CD4-positive, alpha-beta T cell (primary cell): Measurements from ENCODE around the gene RCOR2. TPM values are rescaled to one million over a fixed set of nuclear protein-coding genes. Genes with fewer than 3 reads are reported as not detected.

ENCODE experiments used
- ATAC-seq: fragments of 200-7000 bp; cut with Tn5 transposase; one replicate; pipeline ENCODE4 v1.10.0; 2022; ENCODE audit warnings: mild to moderate bottlenecking; ENCODE audit not compliant: poor library complexity
- CTCF ChIA-PET: fragments of 350-600 bp; sonication (Branson Sonifier 250); formaldehyde crosslinking; loops from one replicate; lab custom pipeline; 2021; ENCODE audit warnings: antibody characterized with exemption, inconsistent platforms; lab: Charles Lee
- POLR2A ChIA-PET: fragments of 350-600 bp; sonication (Branson Sonifier 250); formaldehyde crosslinking; loops from one replicate; lab custom pipeline; 2021; ENCODE audit warnings: antibody characterized with exemption, inconsistent platforms; lab: Charles Lee
- DNase-seq, 14 experiments: peaks; one replicate each; pipeline ENCODE4 v3.0.0-alpha.2; 2013 to 2020; ENCODE audit warnings: mixed read lengths in 2 of 14
- H3K27ac ChIP-seq, 2 donors: one replicate each; pipeline versions ENCODE4 v1.5.1 to v1.7.0; 2013; ENCODE audit warnings: low read length in 2 of 2, low read depth in 1 of 2, mild to moderate bottlenecking in 1 of 2
- H3K27me3 ChIP-seq, 2 experiments: 1 replicate in 1 of 2; 2 replicates in 1 of 2; pipeline versions ENCODE4 v1.6.1 to v1.7.0; 2013; ENCODE audit warnings: low read length in 2 of 2, control low read depth in 1 of 2, mild to moderate bottlenecking in 1 of 2, moderate library complexity in 1 of 2; ENCODE audit not compliant: insufficient read depth in 2 of 2, control insufficient read depth in 1 of 2
- H3K36me3 ChIP-seq: one replicate; pipeline ENCODE4 v1.6.1; 2013; ENCODE audit warnings: low read length, control low read depth; ENCODE audit not compliant: insufficient read depth
- H3K4me1 ChIP-seq: one replicate; pipeline ENCODE4 v1.6.1; 2013; ENCODE audit warnings: low read length, control low read depth; ENCODE audit not compliant: insufficient read depth
- H3K4me3 ChIP-seq: one replicate; pipeline ENCODE4 v1.5.1; 2013; ENCODE audit warnings: mild to moderate bottlenecking, low read length, moderate library complexity
- H3K9me3 ChIP-seq, 2 experiments: 1 replicate in 1 of 2; 2 replicates in 1 of 2; pipeline versions ENCODE4 v1.6.1 to v1.7.0; 2013; ENCODE audit warnings: low read length in 2 of 2, mild to moderate bottlenecking in 2 of 2, control low read depth in 1 of 2, moderate library complexity in 1 of 2; ENCODE audit not compliant: control insufficient read depth in 1 of 2, insufficient read depth in 1 of 2
- H3K27ac Mint-ChIP-seq: one replicate; pipeline ENCODE4 v1.8.0; 2020; ENCODE audit warnings: mixed read lengths
- H3K27me3 Mint-ChIP-seq: one replicate; pipeline ENCODE4 v1.8.0; 2021; ENCODE audit warnings: mixed read lengths
- H3K36me3 Mint-ChIP-seq: one replicate; pipeline ENCODE4 v1.8.0; 2021; ENCODE audit warnings: low read depth, mixed read lengths
- H3K4me1 Mint-ChIP-seq: one replicate; pipeline ENCODE4 v1.8.0; 2021; ENCODE audit warnings: low read depth, mixed read lengths
- H3K4me3 Mint-ChIP-seq: one replicate; pipeline ENCODE4 v1.8.0; 2020; ENCODE audit warnings: mild to moderate bottlenecking, mixed read lengths
- H3K9me3 Mint-ChIP-seq: one replicate; pipeline ENCODE4 v1.8.0; 2020; ENCODE audit warnings: mixed read lengths
- intact Hi-C, 2 experiments: fragments of 100-400 bp; cut with DNase I in 1 of 2; cut with micrococcal nuclease in 1 of 2; formaldehyde crosslinking; loops; one replicate each; pipeline versions ENCODE4 v1.15.1 to v1.9.0; 2023 to 2025; cut with DNase I, micrococcal nuclease
- total RNA-seq, 174 experiments: library from RNA in 2 of 174; stranded (reverse) in 2 of 174; gene quantifications; one replicate each; pipeline ENCODE4 v1.2.3 and lab custom pipeline; 2021 to 2026
- TF ChIP-seq, protein P1 (sequence below): fragments of 200-600 bp; IDR thresholded peaks from one replicate; pipeline ENCODE4 v1.8.0; 2022; ENCODE audit warnings: antibody characterized with exemption, mild to moderate bottlenecking

RCOR2 gene
- total RNA-seq, 2 experiments from 2014 or later = not detected

DNA sequence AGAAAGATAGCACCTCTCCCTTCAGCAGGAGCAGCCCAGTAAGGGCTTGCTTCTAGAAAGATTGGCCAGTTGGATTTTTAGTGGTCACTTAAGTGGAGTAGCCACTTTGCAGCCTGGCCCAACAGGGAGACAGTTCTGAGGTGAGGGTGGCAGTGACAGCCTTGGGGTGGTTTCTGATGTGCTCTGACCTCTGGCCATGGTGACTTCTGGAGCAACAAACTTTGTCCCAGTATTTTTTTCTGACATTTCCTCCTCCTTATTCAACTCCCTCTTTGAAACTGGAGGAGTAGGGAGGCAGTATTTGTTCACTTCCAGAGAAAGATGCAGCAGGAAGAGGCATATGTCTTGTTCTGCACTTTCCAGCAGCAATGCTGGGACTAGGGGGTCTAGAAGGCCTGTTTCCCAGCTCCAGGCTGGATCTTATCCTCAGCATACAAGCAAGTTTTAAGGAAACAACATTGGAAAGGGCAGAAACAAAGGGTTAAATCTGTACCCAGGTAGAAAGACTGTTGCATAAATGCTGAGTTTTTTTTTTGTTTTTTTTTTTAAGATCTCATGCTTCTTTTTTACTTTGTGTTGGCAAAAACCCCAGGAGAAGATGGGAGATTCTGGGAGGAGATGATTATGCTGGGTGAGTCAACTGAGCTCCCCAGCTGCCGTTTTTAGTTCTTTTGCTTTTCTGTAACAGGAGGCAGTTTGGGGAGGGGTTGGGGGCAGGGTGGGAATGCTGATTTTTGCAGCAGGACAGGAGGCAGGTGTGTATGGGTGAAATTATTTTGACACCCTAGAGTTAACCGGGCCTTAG is 37.2 kb downstream of the RCOR2 start:
- peak overlapping the region; percentile 22 for H3K27ac Mint-ChIP-seq
- no peak for DNase-seq
- no peak for ATAC-seq
- CTCF ChIA-PET = no interaction called here
- no peaks in the 10 kb centered on the region for H3K27me3 Mint-ChIP-seq
- H3K4me1 ChIP-seq = peaks cover 77% of the 10 kb centered on the region
- TF ChIP-seq, protein P1, sequence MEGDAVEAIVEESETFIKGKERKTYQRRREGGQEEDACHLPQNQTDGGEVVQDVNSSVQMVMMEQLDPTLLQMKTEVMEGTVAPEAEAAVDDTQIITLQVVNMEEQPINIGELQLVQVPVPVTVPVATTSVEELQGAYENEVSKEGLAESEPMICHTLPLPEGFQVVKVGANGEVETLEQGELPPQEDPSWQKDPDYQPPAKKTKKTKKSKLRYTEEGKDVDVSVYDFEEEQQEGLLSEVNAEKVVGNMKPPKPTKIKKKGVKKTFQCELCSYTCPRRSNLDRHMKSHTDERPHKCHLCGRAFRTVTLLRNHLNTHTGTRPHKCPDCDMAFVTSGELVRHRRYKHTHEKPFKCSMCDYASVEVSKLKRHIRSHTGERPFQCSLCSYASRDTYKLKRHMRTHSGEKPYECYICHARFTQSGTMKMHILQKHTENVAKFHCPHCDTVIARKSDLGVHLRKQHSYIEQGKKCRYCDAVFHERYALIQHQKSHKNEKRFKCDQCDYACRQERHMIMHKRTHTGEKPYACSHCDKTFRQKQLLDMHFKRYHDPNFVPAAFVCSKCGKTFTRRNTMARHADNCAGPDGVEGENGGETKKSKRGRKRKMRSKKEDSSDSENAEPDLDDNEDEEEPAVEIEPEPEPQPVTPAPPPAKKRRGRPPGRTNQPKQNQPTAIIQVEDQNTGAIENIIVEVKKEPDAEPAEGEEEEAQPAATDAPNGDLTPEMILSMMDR = no peak
- no peak overlapping the region for H3K4me3 Mint-ChIP-seq
- H3K27ac ChIP-seq = no peak overlapping the region
- H3K9me3 ChIP-seq = no peaks in the 10 kb centered on the region
- no peaks in the 10 kb centered on the region for H3K27me3 ChIP-seq
- peaks cover 27% of the 10 kb centered on the region for H3K36me3 Mint-ChIP-seq
- intact Hi-C loops = no loop called here
- POLR2A ChIA-PET = interaction anchor here (1.5 kb wide), 1 partner anchor 10 kb away, joined by 3 read pairs; no protein-coding TSS in a partner anchor
- peaks cover 81% of the 10 kb centered on the region for H3K4me1 Mint-ChIP-seq
- H3K36me3 ChIP-seq = peaks cover 25% of the 10 kb centered on the region
- H3K4me3 ChIP-seq = no peak overlapping the region
- no peaks in the 10 kb centered on the region for H3K9me3 Mint-ChIP-seq

DNA sequence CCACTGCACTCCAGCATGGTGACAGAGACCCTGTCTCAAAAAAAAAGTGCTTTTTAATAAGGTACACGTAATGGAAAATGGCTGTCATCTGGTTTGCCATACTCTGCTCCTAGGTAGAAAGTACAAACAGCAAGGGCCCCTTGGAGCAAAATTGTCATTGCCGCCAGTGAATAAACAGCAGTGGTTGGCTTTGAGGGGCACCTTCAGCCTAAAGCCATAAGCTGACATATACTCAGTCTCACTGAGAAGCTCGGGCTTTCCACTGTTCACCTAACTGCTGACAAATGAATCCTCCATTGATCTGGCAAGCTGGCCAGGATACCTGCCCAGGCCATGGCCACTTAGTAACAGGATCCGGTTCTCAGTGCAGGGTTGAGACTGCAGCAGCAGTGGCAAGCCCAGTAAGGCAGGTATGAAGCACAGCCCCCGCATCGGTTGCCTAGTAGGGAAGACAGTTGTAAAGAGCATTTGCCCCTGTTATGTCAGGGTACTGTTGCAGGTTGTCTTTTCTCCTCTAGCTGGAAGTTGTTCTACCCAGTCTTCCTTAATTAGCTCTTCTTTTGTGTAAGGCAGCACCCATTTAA is 39.2 kb downstream of the RCOR2 start:
- Histone ChIP-seq H3K27ac (no peak overlapping the region), H3K9me3 (no peaks in the 10 kb centered on the region), H3K36me3 (peaks cover 22% of the 10 kb centered on the region), H3K4me1 (peaks cover 75% of the 10 kb centered on the region), H3K4me3 (no peak overlapping the region), H3K27me3 (no peaks in the 10 kb centered on the region)
- Mint-ChIP-seq H3K4me1 (peaks cover 77% of the 10 kb centered on the region), H3K36me3 (peaks cover 30% of the 10 kb centered on the region), H3K4me3 (no peak overlapping the region), H3K9me3 (no peaks in the 10 kb centered on the region), H3K27me3 (no peaks in the 10 kb centered on the region), H3K27ac (peak overlapping the region; percentile 58)
- POLR2A ChIA-PET = interaction anchor here (0.7 to 1.0 kb wide), 2 partner anchors 38 to 39 kb away, joined by 3 read pairs; no protein-coding TSS in a partner anchor
- TF ChIP-seq, protein P1 = no peak
- intact Hi-C loops = no loop called here
- no peak for DNase-seq
- CTCF ChIA-PET = interaction anchor here (0.6 kb wide), 1 partner anchor 954 kb away, joined by 3 read pairs; no protein-coding TSS in a partner anchor
- no peak for ATAC-seq

GRCh38 chr11:63876616-63877015 is 40.3 kb downstream of the RCOR2 start:
- Mint-ChIP-seq H3K4me3 (no peak overlapping the region), H3K27ac (no peak overlapping the region), H3K4me1 (peaks cover 80% of the 10 kb centered on the region), H3K9me3 (no peaks in the 10 kb centered on the region), H3K36me3 (peaks cover 30% of the 10 kb centered on the region), H3K27me3 (no peaks in the 10 kb centered on the region)
- ATAC-seq (no peak), DNase-seq (no peak)
- Histone ChIP-seq H3K27ac (no peak overlapping the region), H3K36me3 (peaks cover 22% of the 10 kb centered on the region), H3K9me3 (no peaks in the 10 kb centered on the region), H3K27me3 (no peaks in the 10 kb centered on the region), H3K4me1 (peaks cover 76% of the 10 kb centered on the region), H3K4me3 (no peak overlapping the region)
- CTCF ChIA-PET = no interaction called here
- intact Hi-C loops = no loop called here
- TF ChIP-seq, protein P1 = no peak
- POLR2A ChIA-PET = interaction anchor here (1.2 to 2.3 kb wide), 2 partner anchors 12 to 38 kb away, joined by 4 to 7 read pairs; no protein-coding TSS in a partner anchor
